ENCODE measurements around the gene IQGAP2.

- TF ChIP-seq CTCF (optimal IDR thresholded peaks at IDR 0.05 in 1 of 3, IDR thresholded peaks at IDR 0.05 in 1 of 3, conservative IDR thresholded peaks at IDR 0.05 in 1 of 3; ENCODE audit: extremely low read depth in 1 of 3, insufficient read depth in 2 of 3, low read length in 3 of 3): no peak
- TF ChIP-seq EZH2 (IDR thresholded peaks at IDR 0.05; ENCODE audit: low read length): no peak
Observed at GRCh38 chr5:76723266-76723665, 320.2 kb downstream of the IQGAP2 start.

Measured in keratinocyte (primary cell).